ENCODE measurements around the gene RNF31.
A peak's percentile ranks its signal among the peaks of the same experiment; 100 is the strongest.

RNF31 gene

GRCh38 chr14:24138396-24139271 is 8.7 kb upstream of the RNF31 start:
- no peak for DNase-seq

GRCh38 chr14:24139272-24139934 is 7.9 kb upstream of the RNF31 start:
- no peak for DNase-seq

- DNase-seq = peak; percentile 100
Observed at GRCh38 chr14:24141097-24141880, 6.0 kb upstream of the RNF31 start, which contains the start of gene EMC9. Gene EMC9, minus strand, starts transcription at chr14:24141591. Its CDS starts 287 bp downstream, at chr14:24141304.

GRCh38 chr14:24143511-24143910 is 3.8 kb upstream of the RNF31 start:
- DNase-seq = no peak

GRCh38 chr14:24144451-24144850 is 2.8 kb upstream of the RNF31 start:
- DNase-seq = no peak

GRCh38 chr14:24145219-24145618 is 2.1 kb upstream of the RNF31 start:
- no peak for DNase-seq

GRCh38 chr14:24145690-24146452 is 1.4 kb upstream of the RNF31 start:
- peak; percentile 29 for DNase-seq

GRCh38 chr14:24146453-24146977 is 783 bp upstream of the RNF31 start, which contains the start of gene PSME2:
Gene PSME2, minus strand, starts transcription at chr14:24146610. Its CDS starts 29 bp downstream, at chr14:24146581.
- peak; percentile 98 for DNase-seq

- no peak for DNase-seq
Observed at GRCh38 chr14:24147761-24148428, 597 bp downstream of the RNF31 start.

GRCh38 chr14:24149302-24149969 is 2.1 kb downstream of the RNF31 start:
- no peak for DNase-seq

- no peak for DNase-seq
Observed at GRCh38 chr14:24150061-24150460, 2.8 kb downstream of the RNF31 start.

- no peak for DNase-seq
Observed at GRCh38 chr14:24150567-24150966, 3.3 kb downstream of the RNF31 start.

- DNase-seq = no peak
Observed at GRCh38 chr14:24150993-24151392, 3.7 kb downstream of the RNF31 start.

- no peak for DNase-seq
Observed at GRCh38 chr14:24151404-24152080, 4.2 kb downstream of the RNF31 start.

- no peak for DNase-seq
Observed at GRCh38 chr14:24155100-24155499, 7.8 kb downstream of the RNF31 start.

GRCh38 chr14:24156840-24157239 is 9.5 kb downstream of the RNF31 start:
- DNase-seq = no peak

GRCh38 chr14:24157331-24157730 is 10.0 kb downstream of the RNF31 start:
- no peak for DNase-seq

GRCh38 chr14:24159777-24160498 is 12.6 kb downstream of the RNF31 start:
- no peak for DNase-seq

GRCh38 chr14:24160499-24160849 is 13.2 kb downstream of the RNF31 start:
- no peak for DNase-seq

Data from NCI-H1105 (cell line).